CD14-positive monocyte (primary cell): Measurements from ENCODE around the gene RHOA. TPM values are rescaled to one million over a fixed set of nuclear protein-coding genes. Genes with fewer than 3 reads are reported as not detected.

ENCODE experiments used
- DNase-seq, 3 donors: peaks; one replicate each; pipeline ENCODE4 v3.0.0-alpha.2; 2011 to 2022
- H2AFZ ChIP-seq: 2 replicates; pipeline ENCODE4 v1.6.0; 2012; ENCODE audit warnings: mild to moderate bottlenecking, low read depth, low read length, inconsistent platforms; ENCODE audit not compliant: insufficient read depth, poor library complexity, severe bottlenecking
- H3K27ac ChIP-seq, 2 donors: 1 replicate in 1 of 2; 2 replicates in 1 of 2; pipeline ENCODE4 v1.5.1; 2012 to 2013; ENCODE audit warnings: low read length in 2 of 2, control low read depth in 1 of 2, inconsistent platforms in 1 of 2, low read depth in 1 of 2, mild to moderate bottlenecking in 1 of 2
- H3K27me3 ChIP-seq, 2 donors: one replicate each; pipeline versions ENCODE4 v1.6.0 to v1.6.1; 2011 to 2013; ENCODE audit warnings: low read length in 2 of 2; ENCODE audit not compliant: control insufficient read depth in 2 of 2, insufficient read depth in 2 of 2
- H3K36me3 ChIP-seq, 2 donors: replicated peaks in 1 of 2; 1 replicate in 1 of 2; 2 replicates in 1 of 2; pipeline versions ENCODE4 v1.5.1 to v1.6.1; 2012 to 2013; ENCODE audit warnings: low read length in 2 of 2, control low read depth in 1 of 2, inconsistent platforms in 1 of 2, mild to moderate bottlenecking in 1 of 2; ENCODE audit not compliant: insufficient read depth in 2 of 2, control insufficient read depth in 1 of 2
- H3K4me1 ChIP-seq, 2 donors: 1 replicate in 1 of 2; 2 replicates in 1 of 2; pipeline versions ENCODE4 v1.5.1 to v1.6.1; 2012 to 2013; ENCODE audit warnings: low read length in 2 of 2, control low read depth in 1 of 2, inconsistent platforms in 1 of 2, mild to moderate bottlenecking in 1 of 2, moderate library complexity in 1 of 2; ENCODE audit not compliant: insufficient read depth in 2 of 2, control insufficient read depth in 1 of 2
- H3K4me2 ChIP-seq: replicated peaks from 2 replicates; pipeline ENCODE3; 2012; ENCODE audit warnings: low read length, moderate library complexity, mild to moderate bottlenecking; ENCODE audit not compliant: poor library complexity, severe bottlenecking; ENCODE audit errors: extremely low read depth
- H3K4me3 ChIP-seq, 3 experiments: fragments of 200-600 bp in 1 of 3; sonication (generic) in 1 of 3; replicated peaks in 1 of 3; 1 replicate in 2 of 3; 2 replicates in 1 of 3; pipeline ENCODE4 v1.5.1; 2011 to 2013; ENCODE audit warnings: low read length in 3 of 3, mild to moderate bottlenecking in 3 of 3, control low read depth in 2 of 3, low read depth in 2 of 3, inconsistent platforms in 1 of 3, moderate library complexity in 1 of 3
- H3K79me2 ChIP-seq: 2 replicates; pipeline ENCODE4 v1.6.0; 2012; ENCODE audit warnings: mild to moderate bottlenecking, control low read depth, inconsistent platforms, low read length, moderate library complexity; ENCODE audit not compliant: insufficient read depth
- H3K9ac ChIP-seq: 2 replicates; pipeline ENCODE4 v1.6.0; 2017; ENCODE audit warnings: low read length, mild to moderate bottlenecking; ENCODE audit not compliant: insufficient read depth, poor library complexity, severe bottlenecking
- H3K9me3 ChIP-seq, 2 donors: replicated peaks in 1 of 2; 1 replicate in 1 of 2; 2 replicates in 1 of 2; pipeline versions ENCODE4 v1.5.1 to v1.6.1; 2012 to 2013; ENCODE audit warnings: low read length in 2 of 2, control low read depth in 1 of 2; ENCODE audit not compliant: control insufficient read depth in 1 of 2, insufficient read depth in 1 of 2
- H4K20me1 ChIP-seq: 2 replicates; pipeline ENCODE4 v1.6.0; 2012; ENCODE audit warnings: mild to moderate bottlenecking, low read length, control low read depth, moderate library complexity; ENCODE audit not compliant: insufficient read depth
- H3K27ac Mint-ChIP-seq, 7 donors: one replicate each; pipeline ENCODE4 v1.8.0; 2020; ENCODE audit warnings: mild to moderate bottlenecking in 7 of 7, mixed read lengths in 7 of 7, moderate library complexity in 6 of 7, inconsistent platforms in 2 of 7
- H3K27me3 Mint-ChIP-seq, 3 donors: one replicate each; pipeline ENCODE4 v1.8.0; 2021 to 2022; ENCODE audit warnings: low read depth in 3 of 3, mild to moderate bottlenecking in 3 of 3, mixed read lengths in 3 of 3, moderate library complexity in 3 of 3, inconsistent platforms in 1 of 3
- H3K36me3 Mint-ChIP-seq, 2 donors: one replicate each; pipeline ENCODE4 v1.8.0; 2020; ENCODE audit warnings: mixed read lengths in 2 of 2, inconsistent platforms in 1 of 2, mild to moderate bottlenecking in 1 of 2
- H3K4me1 Mint-ChIP-seq: one replicate; pipeline ENCODE4 v1.8.0; 2020; ENCODE audit warnings: mild to moderate bottlenecking, mixed read lengths
- H3K4me3 Mint-ChIP-seq, 2 donors: one replicate each; pipeline ENCODE4 v1.8.0; 2020; ENCODE audit warnings: mild to moderate bottlenecking in 2 of 2, mixed read lengths in 2 of 2, moderate library complexity in 1 of 2
- H3K9me3 Mint-ChIP-seq, 7 donors: one replicate each; pipeline ENCODE4 v1.8.0; 2020 to 2022; ENCODE audit warnings: mixed read lengths in 7 of 7, mild to moderate bottlenecking in 6 of 7, moderate library complexity in 6 of 7, inconsistent platforms in 2 of 7
- CTCF ChIP-seq: fragments of 200-600 bp; IDR thresholded peaks from one replicate; pipeline ENCODE4 v1.8.0; 2022; ENCODE audit warnings: antibody characterized with exemption, mild to moderate bottlenecking
- WGBS: methylation state at CpG from one replicate; pipeline ENCODE4 v1.1.5; 2013; ENCODE audit warnings: missing lambda C conversion rate; ENCODE audit not compliant: insufficient coverage; 5-methylcytosine and 5-hydroxymethylcytosine counted together
- intact Hi-C, 2 donors: fragments of 100-400 bp; cut with micrococcal nuclease; formaldehyde crosslinking; loops; one replicate each; pipeline versions ENCODE4 v1.15.0 to v1.15.1; 2023
- polyA plus RNA-seq, 3 donors: library from polyadenylated mRNA; depleted of rRNA in 1 of 3; unstranded in 2 of 3; stranded (reverse) in 1 of 3; fragments of 300-500 nt in 2 of 3; fragments of >200 nt in 1 of 3; fragmentation: Illumina TruSeq in 2 of 3; gene quantifications; 1 replicate in 2 of 3; 2 replicates in 1 of 3; pipeline ENCODE4 v1.2.3, GENCODE V29; 2012 to 2021

Gene RHOA
- polyA plus RNA-seq, 3 donors, result 624 to 1,306 (median 1,179) TPM

- Histone ChIP-seq H3K9ac (no peak overlapping the region), H3K9me3 (no peaks in the 10 kb centered on the region), H3K27me3 (no peaks in the 10 kb centered on the region), H3K36me3 (peaks cover 57 to 84% of the 10 kb centered on the region in 2 donors), H4K20me1 (peaks cover 100% of the 10 kb centered on the region), H3K4me1 (peaks cover 16 to 34% of the 10 kb centered on the region in 2 donors), H3K79me2 (peaks cover 99% of the 10 kb centered on the region), H3K4me2 (no peak overlapping the region), H3K27ac (peak overlapping the region in 1 of 2 donors; percentile 46), H2AFZ (no peak overlapping the region), H3K4me3 (no peak overlapping the region)
- intact Hi-C loops, result loop anchor here in 1 of 2 donors (5.0 kb wide), 1 partner anchor 35 kb away; no protein-coding TSS in a partner anchor
- no peaks in the 10 kb centered on the region for H3K9me3 Mint-ChIP-seq
- H3K4me1 Mint-ChIP-seq, result peaks cover 35% of the 10 kb centered on the region
- H3K27me3 Mint-ChIP-seq, result no peaks in the 10 kb centered on the region
- TF ChIP-seq CTCF, result no peak
- no peak for DNase-seq
- no peak overlapping the region for H3K27ac Mint-ChIP-seq
- peaks cover 67 to 88% of the 10 kb centered on the region in 2 donors for H3K36me3 Mint-ChIP-seq
- H3K4me3 Mint-ChIP-seq, result no peak overlapping the region
These were observed 39.8 kb downstream of the RHOA start for GRCh38 chr3:49371946-49372345.

GRCh38 chr3:49370585-49371290 is 41.0 kb downstream of the RHOA start:
- no peak overlapping the region for H3K4me3 Mint-ChIP-seq
- H3K27ac Mint-ChIP-seq, result peak overlapping the region in 4 of 7 donors; percentile 17 to 78 (median 35)
- H3K79me2 ChIP-seq, result peaks cover 99% of the 10 kb centered on the region
- H3K9me3 Mint-ChIP-seq, result no peaks in the 10 kb centered on the region
- H3K36me3 Mint-ChIP-seq, result peaks cover 80 to 97% of the 10 kb centered on the region in 2 donors
- H3K9ac ChIP-seq, result no peak overlapping the region
- H3K27ac ChIP-seq, result peak overlapping the region in 1 of 2 donors; percentile 65
- WGBS, result 92% methylated on average over 4 of the region's 6 CpGs
- DNase-seq, result no peak
- H3K4me1 ChIP-seq, result peaks cover 16 to 30% of the 10 kb centered on the region in 2 donors
- peaks cover 100% of the 10 kb centered on the region for H4K20me1 ChIP-seq
- no peaks in the 10 kb centered on the region for H3K27me3 ChIP-seq
- no peak overlapping the region for H2AFZ ChIP-seq
- H3K4me2 ChIP-seq, result no peak overlapping the region
- no peaks in the 10 kb centered on the region for H3K9me3 ChIP-seq
- intact Hi-C loops, result loop anchor here in 1 of 2 donors (5.0 kb wide), 1 partner anchor 33 kb away; no protein-coding TSS in a partner anchor
- TF ChIP-seq CTCF, result no peak
- peaks cover 63 to 93% of the 10 kb centered on the region in 2 donors for H3K36me3 ChIP-seq
- H3K4me3 ChIP-seq, result no peak overlapping the region
- H3K27me3 Mint-ChIP-seq, result no peaks in the 10 kb centered on the region
- H3K4me1 Mint-ChIP-seq, result peaks cover 30% of the 10 kb centered on the region
